Gastroesophageal sphincter (tissue), 4 donors: Measurements from ENCODE around the gene NEMP1. TPM values are rescaled to one million over a fixed set of nuclear protein-coding genes. Genes with fewer than 3 reads are reported as not detected.

Experiments
- ATAC-seq: fragments of 150-250 bp; one replicate; pipeline ENCODE4 v1.9.1; 2016; ENCODE audit warnings: mild to moderate bottlenecking, moderate library complexity
- H3K27ac ChIP-seq, 4 donors: fragments of 200-600 bp; sonication (generic) in 3 of 4; 1 replicate in 3 of 4; 2 replicates in 1 of 4; pipeline ENCODE4 v1.5.1; 2016 to 2019
- H3K27me3 ChIP-seq: fragments of 200-600 bp; sonication (generic); one replicate; pipeline ENCODE4 v1.5.1; 2019
- H3K36me3 ChIP-seq, 2 donors: fragments of 200-600 bp; sonication (generic); one replicate each; pipeline ENCODE4 v1.5.1; 2019; ENCODE audit warnings: control low read depth in 1 of 2
- H3K4me1 ChIP-seq, 3 donors: fragments of 200-600 bp; sonication (generic); 1 replicate in 2 of 3; 2 replicates in 1 of 3; pipeline ENCODE4 v1.5.1; 2016 to 2019; ENCODE audit warnings: control low read depth in 2 of 3
- H3K4me3 ChIP-seq, 2 donors: fragments of 200-600 bp; sonication (generic); one replicate each; pipeline ENCODE4 v1.5.1; 2019; ENCODE audit warnings: mild to moderate bottlenecking in 1 of 2, moderate library complexity in 1 of 2
- H3K9me3 ChIP-seq, 3 donors: fragments of 200-600 bp; sonication (generic); one replicate each; pipeline ENCODE4 v1.5.1; 2017 to 2019; ENCODE audit warnings: control low read depth in 2 of 3
- CTCF ChIP-seq, 4 experiments: fragments of 200-600 bp in 2 of 4; fragments of 450-650 bp in 2 of 4; sonication (generic) in 1 of 4; IDR thresholded peaks; one replicate each; pipeline ENCODE4 v1.5.1; 2017 to 2019; ENCODE audit warnings: antibody characterized with exemption in 4 of 4, mild to moderate bottlenecking in 2 of 4, moderate library complexity in 2 of 4
- EP300 ChIP-seq: sonication (generic); formaldehyde crosslinking; IDR thresholded peaks from one replicate; pipeline ENCODE4 v1.6.1; 2017; ENCODE audit warnings: antibody characterized with exemption, mild to moderate bottlenecking
- POLR2A ChIP-seq, 2 donors: fragments of 450-650 bp; IDR thresholded peaks; one replicate each; pipeline ENCODE4 v1.6.1; 2017; ENCODE audit warnings: antibody characterized with exemption in 2 of 2, mild to moderate bottlenecking in 2 of 2, moderate library complexity in 1 of 2
- POLR2AphosphoS5 ChIP-seq: sonication (generic); formaldehyde crosslinking; IDR thresholded peaks from one replicate; pipeline ENCODE4 v1.6.1; 2017; ENCODE audit warnings: antibody characterized with exemption
- WGBS, 2 donors: methylation state at CpG; one replicate each; pipeline ENCODE4 v1.1.5; 2018; ENCODE audit warnings: low coverage in 1 of 2; 5-methylcytosine and 5-hydroxymethylcytosine counted together
- total RNA-seq, 4 donors: library from RNA; depleted of rRNA; stranded (reverse); fragments of >200 nt; gene quantifications; one replicate each; pipeline ENCODE4 v1.1.0, GENCODE V29; 2016

NEMP1 gene
- total RNA-seq, 4 donors from 2014 or later, result 11.8 to 14.9 (median 12.7) TPM

DNA sequence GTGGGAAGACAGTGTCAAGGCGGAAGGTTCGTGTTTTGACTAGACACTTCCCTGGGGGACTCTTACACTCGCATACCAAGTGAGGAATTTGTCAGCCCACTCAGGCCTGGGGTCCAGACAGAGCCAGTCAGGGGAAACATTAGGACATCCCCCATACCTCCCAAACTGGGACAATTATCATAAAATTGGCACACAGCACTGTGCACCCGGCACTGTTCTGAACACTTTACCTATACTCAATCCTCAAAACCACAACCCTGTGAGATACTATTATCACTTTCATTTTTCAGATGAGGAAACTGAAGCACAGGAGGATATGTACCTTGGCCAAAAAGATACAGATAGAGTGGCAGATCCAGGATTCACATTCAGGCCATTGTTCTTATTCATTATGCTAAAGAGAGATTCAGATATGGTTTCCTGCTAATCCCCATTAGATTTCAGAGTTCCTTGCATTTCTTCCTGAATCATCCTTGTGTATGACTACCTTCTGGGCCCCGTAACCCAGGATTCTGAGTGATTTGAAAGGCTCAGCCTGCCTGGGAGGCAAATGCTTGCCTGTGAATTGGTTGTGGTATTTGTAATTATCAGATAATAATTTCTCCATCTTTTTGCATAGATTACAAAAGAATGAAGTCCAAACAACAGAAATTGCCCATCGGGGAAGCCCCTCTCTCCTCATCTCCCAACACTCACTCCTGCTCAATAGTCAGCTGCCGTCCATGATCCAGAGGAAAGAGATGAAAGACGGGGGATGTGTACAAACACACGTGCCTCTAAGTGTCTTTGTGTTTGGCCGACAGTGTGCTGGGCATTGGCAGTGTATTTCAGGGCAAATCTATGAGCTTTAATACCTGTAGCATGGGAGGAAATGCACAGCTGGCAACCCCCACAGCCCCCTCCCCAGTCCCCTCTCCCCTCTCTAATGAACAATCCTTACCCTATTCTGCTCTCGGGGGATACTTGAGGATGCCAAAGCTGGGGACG lies 66.9 kb downstream of the NEMP1 start:
- peaks cover 33% of the 10 kb centered on the region for H3K27me3 ChIP-seq
- no peak for ATAC-seq

DNA sequence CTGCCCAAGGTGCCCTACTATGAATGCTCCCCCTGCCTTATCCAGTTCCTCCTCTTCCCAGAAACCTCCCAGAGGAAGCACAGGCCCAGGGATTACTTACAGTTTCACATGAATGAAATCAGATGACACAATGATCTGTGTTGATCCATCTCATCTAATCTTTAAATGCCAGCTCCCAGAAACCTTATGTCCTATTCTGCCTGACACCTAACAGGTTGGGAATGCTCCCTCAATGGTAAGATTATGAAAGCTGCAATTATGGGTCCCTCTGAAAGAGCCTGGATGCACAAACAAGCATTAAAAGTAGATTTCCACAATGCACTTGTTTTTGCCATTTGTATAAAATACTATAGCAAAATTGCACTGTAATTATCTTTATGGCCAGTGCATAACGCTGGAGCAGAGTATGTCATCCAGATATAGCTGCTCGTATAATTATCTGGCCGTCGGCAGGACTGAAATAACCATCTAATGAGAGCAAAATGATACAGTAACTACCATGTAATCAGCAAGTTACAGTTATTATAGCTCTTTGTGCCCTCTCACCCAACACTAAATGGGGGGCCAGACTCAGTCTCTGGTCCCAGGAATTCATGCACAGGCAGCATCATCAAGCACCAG lies 67.9 kb downstream of the NEMP1 start:
- WGBS, 2 donors, result 77 to 95% methylated on average over 4 of the region's 4 CpGs
- Histone ChIP-seq H3K27ac (no peak overlapping the region), H3K4me1 (peaks cover 0 to 12% (median 4%) of the 10 kb centered on the region in 3 donors), H3K9me3 (no peaks in the 10 kb centered on the region), H3K27me3 (peaks cover 24% of the 10 kb centered on the region), H3K36me3 (no peaks in the 10 kb centered on the region), H3K4me3 (no peak overlapping the region)
- ATAC-seq, result no peak
- no peak for TF ChIP-seq POLR2A (IDR thresholded peaks at IDR 0.05)
- no peak for TF ChIP-seq EP300
- no peak for TF ChIP-seq CTCF (IDR thresholded peaks at IDR 0.05)
- no peak for TF ChIP-seq POLR2AphosphoS5

More for the DNA sequence above, 66.9 kb downstream of the NEMP1 start:
- Histone ChIP-seq H3K36me3 (no peaks in the 10 kb centered on the region), H3K9me3 (no peaks in the 10 kb centered on the region), H3K27ac (no peak overlapping the region), H3K4me1 (peaks cover 0 to 6% (median 2%) of the 10 kb centered on the region in 3 donors), H3K4me3 (no peak overlapping the region)
- WGBS, 2 donors, result 76 to 79% methylated on average over 6 to 9 of the region's 12 CpGs
- no peak for TF ChIP-seq POLR2A (IDR thresholded peaks at IDR 0.05)
- TF ChIP-seq POLR2AphosphoS5, result no peak
- TF ChIP-seq EP300, result no peak
- no peak for TF ChIP-seq CTCF (IDR thresholded peaks at IDR 0.05)

- Histone ChIP-seq H3K27me3 (peaks cover 18% of the 10 kb centered on the region), H3K36me3 (no peaks in the 10 kb centered on the region), H3K4me1 (peaks cover 0 to 18% (median 8%) of the 10 kb centered on the region in 3 donors), H3K9me3 (no peaks in the 10 kb centered on the region), H3K4me3 (no peak overlapping the region), H3K27ac (no peak overlapping the region)
- TF ChIP-seq POLR2AphosphoS5, result no peak
- TF ChIP-seq CTCF (IDR thresholded peaks at IDR 0.05), result no peak
- no peak for TF ChIP-seq EP300
- TF ChIP-seq POLR2A (IDR thresholded peaks at IDR 0.05), result no peak
- no peak for ATAC-seq
- WGBS, 2 donors, result 77 to 81% methylated on average over 2 to 5 of the region's 5 CpGs
These were observed 68.5 kb downstream of the NEMP1 start for GRCh38 chr12:57009949-57010626.

- ATAC-seq, result no peak
- Histone ChIP-seq H3K9me3 (no peaks in the 10 kb centered on the region), H3K4me3 (no peak overlapping the region), H3K27ac (no peak overlapping the region), H3K27me3 (no peaks in the 10 kb centered on the region), H3K4me1 (peaks cover 0 to 28% (median 13%) of the 10 kb centered on the region in 3 donors), H3K36me3 (peaks cover 0 to 16% of the 10 kb centered on the region in 2 donors)
- TF ChIP-seq POLR2A (IDR thresholded peaks at IDR 0.05) (no peak), CTCF (IDR thresholded peaks at IDR 0.05) (peak in 3 of 4 experiments; percentile 45 to 61 (median 53))
These were observed 70.4 kb downstream of the NEMP1 start for GRCh38 chr12:57008178-57008577.
